H1 (cell line): ENCODE measurements around the gene CRACDL. TPM values are rescaled to one million over a fixed set of nuclear protein-coding genes. Genes with fewer than 3 reads are reported as not detected.

Experiments used
- CHD7 ChIP-seq: fragments of 300-600 bp; sonication (generic); IDR thresholded peaks from 2 replicates; pipeline ENCODE4 v1.7.1; 2012; ENCODE audit warnings: low read length, moderate library complexity, mild to moderate bottlenecking, inconsistent platforms; ENCODE audit not compliant: insufficient replicate concordance
- YY1 ChIP-seq: IDR thresholded peaks from 2 replicates; pipeline ENCODE4 v1.6.1; 2011; ENCODE audit warnings: low read depth, mild to moderate bottlenecking, low read length
- polyA plus RNA-seq, 7 experiments: library from polyadenylated mRNA; depleted of rRNA in 3 of 7; stranded (reverse) in 5 of 7; unstranded in 2 of 7; fragments of >200 nt in 5 of 7; fragments of 200-250 nt in 2 of 7; gene quantifications; 1 replicate in 5 of 7; 2 replicates in 1 of 7; 4 replicates in 1 of 7; pipeline versions ENCODE4 v1.2.1 to v1.2.3, GENCODE V29; 2011 to 2013; ENCODE audit warnings: missing spikeins in 2 of 7, mixed read lengths in 2 of 7
- total RNA-seq: library from RNA; stranded (reverse); fragmentation: NEBNext Ultra II Directional; extraction: Animal tissue kit (Norgen Biotek cat#: 25700); gene quantifications from 2 replicates; pipeline ENCODE4 v1.2.1, GENCODE V29; 2021

The CRACDL gene
- total and polyA plus RNA-seq, 2 of the 8 experiments (the other 6 are each of a cell fraction or from before 2014, with no cell fraction given), result 0.07 to 0.38 TPM

DNA sequence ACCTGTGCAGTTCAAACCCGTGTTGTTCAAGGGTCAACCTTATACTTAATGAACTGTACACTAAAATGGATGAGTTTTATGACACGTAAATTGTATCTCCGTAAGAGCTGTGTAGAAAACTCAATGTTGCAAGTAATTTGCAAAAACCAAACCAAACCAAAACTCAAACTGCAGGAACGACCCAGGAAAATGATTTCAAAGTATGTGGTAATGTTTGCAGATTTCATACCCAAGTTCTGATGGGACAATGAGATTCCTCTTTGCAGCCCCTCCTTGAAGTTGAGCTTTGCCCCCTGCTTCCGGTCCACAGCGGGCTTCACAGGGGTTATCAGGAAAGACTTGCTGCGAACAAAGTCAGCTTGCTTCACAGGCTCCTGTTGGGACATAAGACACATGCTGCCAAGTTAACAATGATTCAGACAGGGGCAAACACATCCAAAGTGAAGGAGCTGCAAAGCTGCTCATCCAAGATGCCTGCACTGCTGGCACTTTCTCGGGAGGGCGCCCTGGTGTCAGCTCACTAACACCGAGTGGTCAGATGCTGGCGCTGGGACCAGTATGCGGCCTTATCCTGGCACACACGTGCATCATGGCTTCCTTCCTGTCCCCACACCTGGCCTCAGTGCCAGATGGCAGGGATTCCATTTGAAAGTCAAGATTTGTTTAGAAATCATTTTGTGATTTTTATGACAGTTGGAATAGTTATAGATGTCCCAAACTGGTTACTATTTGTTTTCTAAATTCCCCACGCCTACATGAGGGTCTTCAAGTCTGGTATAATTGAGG, 139.9 kb downstream of the CRACDL start (continued):
- no peak for TF ChIP-seq CHD7
- TF ChIP-seq YY1, result no peak
